Suprapubic skin (tissue), 4 donors: ENCODE results near the gene PNLDC1.

Experiments
- CTCF ChIP-seq, 2 donors: fragments of 200-600 bp in 1 of 2; fragments of 450-650 bp in 1 of 2; sonication (generic) in 1 of 2; IDR thresholded peaks; one replicate each; pipeline ENCODE4 v1.5.1; 2016 to 2019; ENCODE audit warnings: antibody characterized with exemption in 2 of 2, mild to moderate bottlenecking in 1 of 2, moderate library complexity in 1 of 2
- POLR2A ChIP-seq, 2 donors: fragments of 450-650 bp; IDR thresholded peaks; one replicate each; pipeline ENCODE4 v1.6.1; 2017; ENCODE audit warnings: antibody characterized with exemption in 2 of 2, mild to moderate bottlenecking in 2 of 2, moderate library complexity in 2 of 2
- POLR2AphosphoS5 ChIP-seq, 3 donors: sonication (generic); formaldehyde crosslinking; IDR thresholded peaks; one replicate each; pipeline ENCODE4 v1.6.1; 2017; ENCODE audit warnings: antibody characterized with exemption in 3 of 3

- TF ChIP-seq POLR2A (IDR thresholded peaks at IDR 0.05) (no peak), CTCF (IDR thresholded peaks at IDR 0.05) (no peak), POLR2AphosphoS5 (IDR thresholded peaks at IDR 0.05) (no peak)
These were observed 6.0 kb downstream of the PNLDC1 start for GRCh38 chr6:159806021-159806458.
